Measurements from ENCODE around the gene CALHM1.

DNA sequence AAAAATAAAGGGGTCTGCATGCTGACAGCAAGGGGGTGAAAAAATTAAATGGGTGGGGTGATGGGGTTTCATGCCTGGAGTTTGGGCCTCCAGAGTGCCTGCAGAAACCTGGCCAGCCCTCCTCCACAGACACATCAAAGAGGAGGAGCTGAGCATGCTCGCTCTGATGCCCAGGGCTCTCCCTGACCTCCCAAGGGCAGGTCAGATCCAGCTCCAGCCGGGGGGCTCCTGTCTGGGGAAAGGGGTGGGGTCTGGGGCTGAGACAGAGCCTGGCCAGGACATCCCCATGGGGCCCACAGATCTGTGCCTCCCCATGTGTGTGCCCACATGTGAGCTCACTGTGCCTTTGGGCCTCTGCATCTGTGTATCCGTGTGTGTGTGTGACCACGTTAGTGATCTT is 915 bp upstream of the CALHM1 start:
- TF ChIP-seq, protein P1, sequence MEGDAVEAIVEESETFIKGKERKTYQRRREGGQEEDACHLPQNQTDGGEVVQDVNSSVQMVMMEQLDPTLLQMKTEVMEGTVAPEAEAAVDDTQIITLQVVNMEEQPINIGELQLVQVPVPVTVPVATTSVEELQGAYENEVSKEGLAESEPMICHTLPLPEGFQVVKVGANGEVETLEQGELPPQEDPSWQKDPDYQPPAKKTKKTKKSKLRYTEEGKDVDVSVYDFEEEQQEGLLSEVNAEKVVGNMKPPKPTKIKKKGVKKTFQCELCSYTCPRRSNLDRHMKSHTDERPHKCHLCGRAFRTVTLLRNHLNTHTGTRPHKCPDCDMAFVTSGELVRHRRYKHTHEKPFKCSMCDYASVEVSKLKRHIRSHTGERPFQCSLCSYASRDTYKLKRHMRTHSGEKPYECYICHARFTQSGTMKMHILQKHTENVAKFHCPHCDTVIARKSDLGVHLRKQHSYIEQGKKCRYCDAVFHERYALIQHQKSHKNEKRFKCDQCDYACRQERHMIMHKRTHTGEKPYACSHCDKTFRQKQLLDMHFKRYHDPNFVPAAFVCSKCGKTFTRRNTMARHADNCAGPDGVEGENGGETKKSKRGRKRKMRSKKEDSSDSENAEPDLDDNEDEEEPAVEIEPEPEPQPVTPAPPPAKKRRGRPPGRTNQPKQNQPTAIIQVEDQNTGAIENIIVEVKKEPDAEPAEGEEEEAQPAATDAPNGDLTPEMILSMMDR (conservative IDR thresholded peaks at IDR 0.05; ENCODE audit: low read depth in 2 of 2) = no peak
- TF ChIP-seq EZH2phosphoT487 (IDR thresholded peaks at IDR 0.05; ENCODE audit: unreplicated experiment) (no peak), EZH2 (IDR thresholded peaks at IDR 0.05; ENCODE audit: low read depth, unreplicated experiment) (no peak), POLR2AphosphoS5 (IDR thresholded peaks at IDR 0.05; ENCODE audit: low read depth) (no peak), ZNF331 (CRISPR knock-in tag; IDR thresholded peaks at IDR 0.05; ENCODE audit: low read depth) (no peak), CREB1 (CRISPR knock-in tag; IDR thresholded peaks at IDR 0.05; ENCODE audit: low read depth) (no peak)
- TF ChIP-seq, protein P2, sequence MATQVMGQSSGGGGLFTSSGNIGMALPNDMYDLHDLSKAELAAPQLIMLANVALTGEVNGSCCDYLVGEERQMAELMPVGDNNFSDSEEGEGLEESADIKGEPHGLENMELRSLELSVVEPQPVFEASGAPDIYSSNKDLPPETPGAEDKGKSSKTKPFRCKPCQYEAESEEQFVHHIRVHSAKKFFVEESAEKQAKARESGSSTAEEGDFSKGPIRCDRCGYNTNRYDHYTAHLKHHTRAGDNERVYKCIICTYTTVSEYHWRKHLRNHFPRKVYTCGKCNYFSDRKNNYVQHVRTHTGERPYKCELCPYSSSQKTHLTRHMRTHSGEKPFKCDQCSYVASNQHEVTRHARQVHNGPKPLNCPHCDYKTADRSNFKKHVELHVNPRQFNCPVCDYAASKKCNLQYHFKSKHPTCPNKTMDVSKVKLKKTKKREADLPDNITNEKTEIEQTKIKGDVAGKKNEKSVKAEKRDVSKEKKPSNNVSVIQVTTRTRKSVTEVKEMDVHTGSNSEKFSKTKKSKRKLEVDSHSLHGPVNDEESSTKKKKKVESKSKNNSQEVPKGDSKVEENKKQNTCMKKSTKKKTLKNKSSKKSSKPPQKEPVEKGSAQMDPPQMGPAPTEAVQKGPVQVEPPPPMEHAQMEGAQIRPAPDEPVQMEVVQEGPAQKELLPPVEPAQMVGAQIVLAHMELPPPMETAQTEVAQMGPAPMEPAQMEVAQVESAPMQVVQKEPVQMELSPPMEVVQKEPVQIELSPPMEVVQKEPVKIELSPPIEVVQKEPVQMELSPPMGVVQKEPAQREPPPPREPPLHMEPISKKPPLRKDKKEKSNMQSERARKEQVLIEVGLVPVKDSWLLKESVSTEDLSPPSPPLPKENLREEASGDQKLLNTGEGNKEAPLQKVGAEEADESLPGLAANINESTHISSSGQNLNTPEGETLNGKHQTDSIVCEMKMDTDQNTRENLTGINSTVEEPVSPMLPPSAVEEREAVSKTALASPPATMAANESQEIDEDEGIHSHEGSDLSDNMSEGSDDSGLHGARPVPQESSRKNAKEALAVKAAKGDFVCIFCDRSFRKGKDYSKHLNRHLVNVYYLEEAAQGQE (IDR thresholded peaks at IDR 0.05; ENCODE audit: unreplicated experiment) = no peak
